Liver (tissue), 9 donors: ENCODE data around the gene GMPS. TPM values are rescaled to one million over a fixed set of nuclear protein-coding genes. Genes with fewer than 3 reads are reported as not detected.
"Not testable (repeated sequence)": the region's sequence is repeated elsewhere in the genome, so short reads cannot be mapped to it uniquely, and the experiment has no call there.

Experiments used
- DNase-seq: peaks from one replicate; pipeline ENCODE4 v3.0.0-alpha.2; 2017; ENCODE audit warnings: low spot score
- H3K27ac ChIP-seq, 2 donors: one replicate each; pipeline ENCODE4 v1.7.0; 2013; ENCODE audit warnings: inconsistent platforms in 2 of 2, low read length in 2 of 2, control low read depth in 1 of 2, low read depth in 1 of 2, mild to moderate bottlenecking in 1 of 2
- H3K27me3 ChIP-seq, 4 donors: one replicate each; pipeline versions ENCODE4 v1.6.1 to v1.7.0; 2013; ENCODE audit warnings: low read length in 3 of 4, inconsistent platforms in 1 of 4, mild to moderate bottlenecking in 1 of 4, moderate library complexity in 1 of 4; ENCODE audit not compliant: control insufficient read depth in 4 of 4, insufficient read depth in 4 of 4
- H3K36me3 ChIP-seq, 4 donors: one replicate each; pipeline versions ENCODE4 v1.6.1 to v1.7.0; 2013; ENCODE audit warnings: low read length in 3 of 4, mild to moderate bottlenecking in 3 of 4, low read depth in 1 of 4, moderate library complexity in 1 of 4; ENCODE audit not compliant: control insufficient read depth in 4 of 4, insufficient read depth in 3 of 4
- H3K4me1 ChIP-seq, 4 donors: one replicate each; pipeline versions ENCODE4 v1.6.1 to v1.7.0; 2013; ENCODE audit warnings: low read length in 3 of 4, mild to moderate bottlenecking in 3 of 4, moderate library complexity in 1 of 4; ENCODE audit not compliant: control insufficient read depth in 4 of 4, insufficient read depth in 4 of 4
- H3K4me3 ChIP-seq, 3 donors: one replicate each; pipeline versions ENCODE4 v1.6.1 to v1.7.0; 2013; ENCODE audit warnings: low read length in 3 of 3, control low read depth in 1 of 3, low read depth in 1 of 3, mild to moderate bottlenecking in 1 of 3
- H3K9ac ChIP-seq, 2 donors: one replicate each; pipeline ENCODE4 v1.7.0; 2013; ENCODE audit warnings: low read length in 2 of 2, mild to moderate bottlenecking in 2 of 2, moderate library complexity in 2 of 2, control low read depth in 1 of 2, low read depth in 1 of 2
- H3K9me3 ChIP-seq, 4 donors: one replicate each; pipeline versions ENCODE4 v1.6.1 to v1.7.0; 2013; ENCODE audit warnings: low read length in 3 of 4; ENCODE audit not compliant: control insufficient read depth in 4 of 4
- EGR1 ChIP-seq, 2 donors: IDR thresholded peaks; 2 replicates each; pipeline ENCODE4 v1.6.1; 2016 to 2018; ENCODE audit warnings: antibody characterized with exemption in 2 of 2, low read depth in 2 of 2
- FOXA1 ChIP-seq: IDR thresholded peaks from 2 replicates; pipeline ENCODE4 v1.6.1; 2016; ENCODE audit warnings: antibody characterized with exemption
- HNF4A ChIP-seq, 2 donors: conservative IDR thresholded peaks; 2 replicates each; pipeline ENCODE4 v1.6.1; 2016; ENCODE audit warnings: antibody characterized with exemption in 2 of 2, mild to moderate bottlenecking in 2 of 2
- JUND ChIP-seq, 2 donors: IDR thresholded peaks; 2 replicates each; pipeline ENCODE4 v1.6.1; 2016; ENCODE audit warnings: antibody characterized with exemption in 2 of 2
- NR2F2 ChIP-seq: IDR thresholded peaks from 2 replicates; pipeline ENCODE4 v1.6.1; 2016; ENCODE audit warnings: antibody characterized with exemption
- RAD21 ChIP-seq, 2 donors: IDR thresholded peaks; 2 replicates each; pipeline ENCODE4 v1.6.1; 2016; ENCODE audit warnings: antibody characterized with exemption in 2 of 2, mild to moderate bottlenecking in 2 of 2
- REST ChIP-seq: IDR thresholded peaks from 2 replicates; pipeline ENCODE4 v1.6.1; 2016; ENCODE audit warnings: antibody characterized with exemption, mild to moderate bottlenecking
- RXRA ChIP-seq, 2 donors: IDR thresholded peaks; 2 replicates each; pipeline ENCODE4 v1.6.1; 2017 to 2018; ENCODE audit warnings: antibody characterized with exemption in 2 of 2, mild to moderate bottlenecking in 1 of 2
- SP1 ChIP-seq: IDR thresholded peaks from 2 replicates; pipeline ENCODE4 v1.6.1; 2018; ENCODE audit warnings: antibody characterized with exemption, mild to moderate bottlenecking
- TAF1 ChIP-seq: conservative IDR thresholded peaks from 2 replicates; pipeline ENCODE4 v1.6.1; 2016; ENCODE audit warnings: antibody characterized with exemption, mild to moderate bottlenecking
- WGBS: extraction: QIAGEN DNeasy Blood & Tissue Kit; methylation state at CpG from one replicate; pipeline ENCODE4 v1.1.7; 2013; 5-methylcytosine and 5-hydroxymethylcytosine counted together
- polyA plus RNA-seq, 2 donors: library from polyadenylated mRNA; stranded (reverse) in 1 of 2; unstranded in 1 of 2; fragments of 200-250 nt in 1 of 2; fragments of >200 nt in 1 of 2; fragmentation: Nextera tagmentation in 1 of 2; extraction: Ambion mirVana in 1 of 2; gene quantifications; one replicate each; pipeline versions ENCODE4 v1.2.1 to v1.2.3, GENCODE V29; 2013 to 2015
- total RNA-seq, 2 donors: library from RNA; depleted of rRNA; stranded (reverse); fragments of >200 nt; gene quantifications; one replicate each; pipeline ENCODE4 v1.2.3, GENCODE V29; 2014
- TF ChIP-seq, protein P1 (sequence below): fragments of 150-350 bp; IDR thresholded peaks from 2 replicates; pipeline ENCODE4 v1.5.1; 2017; ENCODE audit warnings: improper control_type of control experiment, low read depth, low read length; ENCODE audit not compliant: missing input control
- TF ChIP-seq, protein P2 (sequence below): IDR thresholded peaks from 2 replicates; pipeline ENCODE4 v1.6.1; 2016; ENCODE audit warnings: antibody characterized with exemption
- TF ChIP-seq, protein P3 (sequence below): IDR thresholded peaks from 2 replicates; pipeline ENCODE4 v1.6.1; 2016; ENCODE audit warnings: antibody characterized with exemption
- donor health status: healthy.
- donor health status: healthy.
- donor health status: healthy.
- donor health status: healthy.
- donor health status: healthy.

GMPS gene
- total and polyA plus RNA-seq, 4 donors = 10.8 to 16.1 (median 14.8) TPM

DNA sequence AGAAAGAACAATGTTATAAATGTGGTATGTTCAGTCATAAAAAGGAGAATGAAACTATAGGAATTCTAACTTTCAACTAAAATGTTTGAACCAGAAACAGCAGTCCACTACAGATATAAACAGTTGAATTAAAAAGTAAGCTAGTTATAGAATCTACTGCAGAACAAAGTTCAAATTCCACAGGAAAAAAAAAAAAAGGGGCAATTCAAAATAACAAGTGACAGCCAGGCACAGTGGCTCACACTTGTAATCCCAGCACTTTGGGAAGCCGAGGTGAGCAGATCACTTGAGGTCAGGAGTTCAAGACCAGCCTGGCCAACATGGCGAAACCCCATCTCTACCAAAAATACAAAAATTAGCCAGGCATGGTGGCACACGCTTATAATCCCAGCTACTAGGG lies 21.0 kb upstream of the GMPS start:
- not testable (repeated sequence) for H3K9ac ChIP-seq, H3K4me3 ChIP-seq, H3K36me3 ChIP-seq, H3K27me3 ChIP-seq, DNase-seq, H3K9me3 ChIP-seq
- WGBS = 50% methylated on average over 3 of the region's 3 CpGs
- peak; percentile 38 for TF ChIP-seq SP1
- peak; percentile 68 for TF ChIP-seq HNF4A (conservative IDR thresholded peaks at IDR 0.05)
- TF ChIP-seq RXRA (IDR thresholded peaks at IDR 0.05) = peak in 1 of 2 donors; percentile 30
- peaks cover 7 to 41% (median 32%) of the 10 kb centered on the region in 4 donors for H3K4me1 ChIP-seq
- H3K27ac ChIP-seq = peak overlapping the region in 1 of 2 donors; percentile 30

DNA sequence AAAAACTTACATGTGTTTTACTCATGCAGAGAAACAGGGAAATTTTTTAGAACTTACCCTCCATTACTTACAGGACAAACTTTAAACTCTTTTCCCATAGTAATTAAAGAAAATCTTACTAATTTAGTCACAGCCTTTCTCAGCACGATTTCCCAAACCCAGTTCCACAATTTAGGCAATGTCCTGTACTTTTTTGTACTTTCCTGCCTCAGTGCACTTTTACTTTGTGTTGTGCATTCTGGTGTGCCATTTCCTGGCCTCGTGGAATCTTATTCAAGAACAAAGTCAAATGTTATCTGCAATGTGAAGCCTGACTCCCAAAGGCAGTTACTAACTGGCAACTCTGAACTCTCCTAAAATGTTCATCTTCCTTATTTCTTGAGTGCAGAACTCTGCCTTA lies 18.1 kb upstream of the GMPS start:
- Histone ChIP-seq H3K27ac (peak overlapping the region; percentile 6 to 85), H3K9me3 (no peaks in the 10 kb centered on the region), H3K36me3 (peaks cover 0 to 3% (median 1%) of the 10 kb centered on the region in 4 donors), H3K4me1 (peaks cover 6 to 37% (median 31%) of the 10 kb centered on the region in 4 donors), H3K4me3 (peak overlapping the region; percentile 69 to 93 (median 73)), H3K27me3 (no peaks in the 10 kb centered on the region), H3K9ac (peak overlapping the region; percentile 89 to 91)
- TF ChIP-seq EGR1 (IDR thresholded peaks at IDR 0.05; ENCODE audit: low read depth in 2 of 2) (no peak), HNF4A (conservative IDR thresholded peaks at IDR 0.05) (no peak), TAF1 (no peak), FOXA1 (no peak), SP1 (no peak), NR2F2 (no peak), JUND (IDR thresholded peaks at IDR 0.05) (no peak), RXRA (IDR thresholded peaks at IDR 0.05) (no peak)
- WGBS = 9% methylated on average over 2 of the region's 2 CpGs
- no peak for DNase-seq

DNA sequence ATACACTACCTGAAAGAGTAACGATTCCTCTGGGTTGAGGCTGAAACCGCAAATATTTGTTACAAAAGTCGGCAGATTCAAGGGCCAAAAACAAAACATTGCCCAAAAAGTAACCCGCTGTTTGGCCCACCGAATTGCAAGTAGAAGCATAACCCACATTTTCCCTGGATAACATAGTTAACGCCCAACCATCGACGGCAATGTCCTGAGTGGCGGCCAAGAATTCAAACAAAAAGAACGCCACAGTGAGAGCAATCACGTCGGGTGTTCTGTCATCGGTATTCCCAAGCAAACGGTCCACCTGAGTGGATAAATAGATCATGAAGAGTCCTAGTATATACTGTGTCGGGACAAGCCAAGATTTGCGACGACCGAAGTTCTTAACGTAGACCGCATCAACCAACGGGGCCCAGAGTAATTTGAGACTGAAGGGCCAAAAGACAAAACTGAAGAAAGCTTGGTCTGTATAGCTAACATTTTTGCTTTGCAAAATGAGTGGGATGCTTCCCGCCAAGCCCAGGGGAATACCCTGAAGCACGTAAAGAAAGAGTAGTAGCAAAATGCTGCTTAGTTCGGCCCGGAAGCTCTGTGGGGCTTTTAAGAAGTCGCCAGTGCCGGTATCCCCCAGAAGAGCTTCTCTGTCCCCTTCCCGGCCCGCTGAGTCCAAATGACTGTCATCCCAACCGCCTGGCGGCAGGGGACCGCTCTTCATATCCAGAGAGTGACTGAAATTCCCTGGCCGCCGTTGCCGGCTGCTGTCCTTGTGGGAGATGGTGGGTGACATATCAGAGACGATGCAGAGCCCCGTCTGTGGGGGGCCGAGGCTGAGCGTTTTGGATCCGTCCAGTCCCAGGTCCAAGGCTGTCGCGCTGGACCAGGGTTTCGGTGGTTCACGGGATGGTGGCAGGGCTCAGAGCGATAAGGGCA lies 17.0 kb upstream of the GMPS start:
- under 1% methylated on average over 45 of the region's 45 CpGs for WGBS
- Histone ChIP-seq H3K27me3 (no peaks in the 10 kb centered on the region), H3K4me3 (peak overlapping the region; percentile 69 to 93 (median 73)), H3K4me1 (peaks cover 3 to 32% (median 28%) of the 10 kb centered on the region in 4 donors), H3K36me3 (no peaks in the 10 kb centered on the region), H3K9ac (peak overlapping the region; percentile 89 to 91), H3K27ac (peak overlapping the region; percentile 85 to 89), H3K9me3 (no peaks in the 10 kb centered on the region)
- TF ChIP-seq, protein P1, sequence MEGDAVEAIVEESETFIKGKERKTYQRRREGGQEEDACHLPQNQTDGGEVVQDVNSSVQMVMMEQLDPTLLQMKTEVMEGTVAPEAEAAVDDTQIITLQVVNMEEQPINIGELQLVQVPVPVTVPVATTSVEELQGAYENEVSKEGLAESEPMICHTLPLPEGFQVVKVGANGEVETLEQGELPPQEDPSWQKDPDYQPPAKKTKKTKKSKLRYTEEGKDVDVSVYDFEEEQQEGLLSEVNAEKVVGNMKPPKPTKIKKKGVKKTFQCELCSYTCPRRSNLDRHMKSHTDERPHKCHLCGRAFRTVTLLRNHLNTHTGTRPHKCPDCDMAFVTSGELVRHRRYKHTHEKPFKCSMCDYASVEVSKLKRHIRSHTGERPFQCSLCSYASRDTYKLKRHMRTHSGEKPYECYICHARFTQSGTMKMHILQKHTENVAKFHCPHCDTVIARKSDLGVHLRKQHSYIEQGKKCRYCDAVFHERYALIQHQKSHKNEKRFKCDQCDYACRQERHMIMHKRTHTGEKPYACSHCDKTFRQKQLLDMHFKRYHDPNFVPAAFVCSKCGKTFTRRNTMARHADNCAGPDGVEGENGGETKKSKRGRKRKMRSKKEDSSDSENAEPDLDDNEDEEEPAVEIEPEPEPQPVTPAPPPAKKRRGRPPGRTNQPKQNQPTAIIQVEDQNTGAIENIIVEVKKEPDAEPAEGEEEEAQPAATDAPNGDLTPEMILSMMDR = no peak
- TF ChIP-seq SP1 = no peak
- TF ChIP-seq, protein P2, sequence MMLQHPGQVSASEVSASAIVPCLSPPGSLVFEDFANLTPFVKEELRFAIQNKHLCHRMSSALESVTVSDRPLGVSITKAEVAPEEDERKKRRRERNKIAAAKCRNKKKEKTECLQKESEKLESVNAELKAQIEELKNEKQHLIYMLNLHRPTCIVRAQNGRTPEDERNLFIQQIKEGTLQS = no peak
- TF ChIP-seq RAD21 (IDR thresholded peaks at IDR 0.05) = no peak
- no peak for TF ChIP-seq NR2F2
- TF ChIP-seq, protein P3, sequence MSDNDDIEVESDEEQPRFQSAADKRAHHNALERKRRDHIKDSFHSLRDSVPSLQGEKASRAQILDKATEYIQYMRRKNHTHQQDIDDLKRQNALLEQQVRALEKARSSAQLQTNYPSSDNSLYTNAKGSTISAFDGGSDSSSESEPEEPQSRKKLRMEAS = no peak
- TF ChIP-seq JUND (IDR thresholded peaks at IDR 0.05) = no peak
- TF ChIP-seq REST = no peak
- DNase-seq = peak; percentile 36
